ENCODE results near the gene RPL15. TPM values are rescaled to one million over a fixed set of nuclear protein-coding genes. Genes with fewer than 3 reads are reported as not detected.
A peak's percentile ranks its signal among the peaks of the same experiment; 100 is the strongest.

RPL15 gene
- total RNA-seq, 1 experiment from 2014 or later: 864 TPM

DNA sequence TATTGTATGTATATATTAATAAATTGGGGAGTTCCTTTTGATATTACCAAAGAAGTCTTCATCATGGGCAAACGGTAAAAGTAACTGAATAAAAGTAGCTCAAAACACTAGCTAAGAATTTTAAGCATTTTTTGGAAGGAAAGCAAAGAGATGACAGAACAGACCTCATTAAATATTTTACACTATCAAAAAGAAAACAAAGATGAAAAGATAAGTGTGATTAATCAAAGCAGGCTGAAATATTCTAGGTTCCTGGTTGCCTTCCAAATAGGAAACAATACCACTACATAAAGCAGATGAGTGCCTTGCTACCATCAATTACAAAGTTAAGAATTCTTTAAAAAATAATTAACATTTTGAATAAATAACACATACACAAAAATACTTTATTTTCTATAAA is 3.8 kb upstream of the RPL15 start:
- no peak for ATAC-seq
- H3K36me3 ChIP-seq (ENCODE audit: control insufficient read depth, insufficient read depth, low read length): peaks cover 9% of the 10 kb centered on the region
- TF ChIP-seq TCF7L2 (IDR thresholded peaks at IDR 0.05; ENCODE audit: low read depth, low read length) (no peak), POLR2AphosphoS5 (IDR thresholded peaks at IDR 0.05; ENCODE audit: low read depth, low read length) (no peak), REST (IDR thresholded peaks at IDR 0.05; ENCODE audit: insufficient read depth in 1 of 2, low read depth in 2 of 2, low read length in 1 of 2) (no peak), CTCF (IDR thresholded peaks at IDR 0.05) (no peak), SIN3A (IDR thresholded peaks at IDR 0.05; ENCODE audit: borderline replicate concordance, insufficient read depth, low read depth, low read length) (no peak)
- ChIA-PET POLR2A (no interaction called here), CTCF (no interaction called here)
- intact Hi-C loops (cut with micrococcal nuclease; ENCODE audit: unreplicated experiment): no loop called here
- H3K4me1 ChIP-seq (ENCODE audit: control insufficient read depth, insufficient read depth, low read length): peaks cover 19% of the 10 kb centered on the region
- no peaks in the 10 kb centered on the region for H3K27me3 ChIP-seq (ENCODE audit: control insufficient read depth, insufficient read depth, low read length)
- H3K27ac ChIP-seq (ENCODE audit: low read length): no peak overlapping the region
- in situ Hi-C loops (cut with HindIII; ENCODE audit: low pct_unique_long_range_greater_than_20kb, low sequenced_read_pairs): no loop called here
- no peak for DNase-seq (ENCODE audit: low read depth, low spot score)
- BruUV-seq (replicated peaks): no TSS peak
- no peaks in the 10 kb centered on the region for H3K9me3 ChIP-seq (ENCODE audit: control insufficient read depth, insufficient read depth, low read depth, low read length)
- H3K4me3 ChIP-seq (ENCODE audit: low read depth in 2 of 2, low read length in 2 of 2): no peak overlapping the region

DNA sequence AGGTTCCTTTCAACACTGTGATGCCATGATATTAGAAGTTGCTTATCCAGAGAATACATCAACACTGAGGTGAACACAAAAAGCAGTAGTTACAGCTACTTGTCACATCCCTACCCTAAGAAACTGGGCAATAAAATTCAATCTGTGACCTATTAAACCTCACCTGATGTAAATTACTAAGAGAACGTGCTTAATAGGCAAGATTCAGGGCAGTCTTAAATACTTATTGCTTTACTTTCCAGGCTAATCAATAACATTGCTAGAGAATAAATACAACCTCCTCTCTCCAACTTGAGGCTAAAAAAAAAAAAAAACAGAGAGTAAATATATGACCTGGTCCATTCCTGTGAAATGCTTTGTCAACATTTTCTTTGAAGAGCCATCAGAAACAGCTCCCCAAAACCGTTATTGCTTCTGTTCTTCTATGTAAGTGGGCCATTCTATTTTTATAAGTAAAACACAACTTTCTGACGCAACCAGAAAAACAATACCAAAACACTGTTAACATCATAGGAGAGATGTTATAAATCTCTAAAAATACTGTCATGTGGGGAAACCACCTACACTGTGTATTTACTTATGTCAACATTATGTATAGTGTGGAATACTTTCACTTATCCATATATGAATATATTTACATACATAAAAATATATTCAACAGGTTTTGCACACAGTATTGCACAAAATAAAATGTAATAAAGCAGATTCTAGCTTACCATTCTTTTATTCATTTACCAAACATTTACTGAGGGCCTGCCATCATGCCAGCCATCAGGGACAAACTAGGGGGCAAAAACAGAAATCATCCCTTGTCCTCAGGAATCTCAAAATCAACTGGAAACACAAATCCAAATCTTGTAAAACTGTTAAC is 2.8 kb upstream of the RPL15 start:
- Histone ChIP-seq H3K27ac (ENCODE audit: low read length) (peak overlapping the region; percentile 12; the same call in 1 of the 2 replicates), H3K9me3 (ENCODE audit: control insufficient read depth, insufficient read depth, low read depth, low read length) (no peaks in the 10 kb centered on the region), H3K4me3 (ENCODE audit: low read depth in 2 of 2, low read length in 2 of 2) (no peak overlapping the region), H3K27me3 (ENCODE audit: control insufficient read depth, insufficient read depth, low read length) (no peaks in the 10 kb centered on the region), H3K36me3 (ENCODE audit: control insufficient read depth, insufficient read depth, low read length) (peaks cover 13% of the 10 kb centered on the region), H3K4me1 (ENCODE audit: control insufficient read depth, insufficient read depth, low read length) (peaks cover 19% of the 10 kb centered on the region)
- DNase-seq (ENCODE audit: low read depth, low spot score) (no peak), ATAC-seq (no peak)
- intact Hi-C loops (cut with micrococcal nuclease; ENCODE audit: unreplicated experiment) (no loop called here), in situ Hi-C loops (cut with HindIII; ENCODE audit: low pct_unique_long_range_greater_than_20kb, low sequenced_read_pairs) (no loop called here)
- ChIA-PET POLR2A (no interaction called here), CTCF (no interaction called here)
- no TSS peak for BruUV-seq (replicated peaks)
- TF ChIP-seq TCF7L2 (IDR thresholded peaks at IDR 0.05; ENCODE audit: low read depth, low read length): no peak
- no peak for TF ChIP-seq SIN3A (IDR thresholded peaks at IDR 0.05; ENCODE audit: borderline replicate concordance, insufficient read depth, low read depth, low read length)
- no peak for TF ChIP-seq CTCF (IDR thresholded peaks at IDR 0.05)
- no peak for TF ChIP-seq REST (IDR thresholded peaks at IDR 0.05; ENCODE audit: insufficient read depth in 1 of 2, low read depth in 2 of 2, low read length in 1 of 2)
- no peak for TF ChIP-seq POLR2AphosphoS5 (IDR thresholded peaks at IDR 0.05; ENCODE audit: low read depth, low read length)

Data from Panc1 (cell line).